ENCODE data around the gene PCGF5.
"Not testable (repeated sequence)": the region's sequence is repeated elsewhere in the genome, so short reads cannot be mapped to it uniquely, and the experiment has no call there.

PCGF5 gene

GRCh38 chr10:91220194-91220953, at the start of gene PCGF5:
TSS of gene PCGF5 (plus strand) at chr10:91220663. CDS start at chr10:91222872, 2,209 bp downstream.
- peak; percentile 87 for DNase-seq (ENCODE audit: low read depth)

DNA sequence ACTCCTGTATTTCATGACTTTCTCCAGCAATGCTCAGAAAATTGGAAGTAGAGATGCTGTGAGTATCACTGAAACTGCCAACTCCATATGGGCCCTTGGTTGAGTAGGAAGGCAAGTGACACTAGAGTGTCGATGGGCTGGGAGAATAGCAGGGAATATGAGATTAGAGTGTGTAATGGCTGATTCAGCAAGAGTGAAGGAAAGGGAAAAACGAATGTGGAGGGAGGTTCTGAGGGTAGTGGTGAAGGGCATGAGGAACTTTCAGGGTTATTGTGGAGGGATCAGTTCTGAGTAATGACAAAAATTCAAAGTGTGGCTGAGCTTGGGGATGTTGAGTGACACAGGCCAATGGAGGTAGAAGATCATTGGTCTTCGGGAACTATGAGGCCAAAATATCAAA, 49.0 kb upstream of the PCGF5 start:
- DNase-seq (ENCODE audit: low read depth), result no peak

DNA sequence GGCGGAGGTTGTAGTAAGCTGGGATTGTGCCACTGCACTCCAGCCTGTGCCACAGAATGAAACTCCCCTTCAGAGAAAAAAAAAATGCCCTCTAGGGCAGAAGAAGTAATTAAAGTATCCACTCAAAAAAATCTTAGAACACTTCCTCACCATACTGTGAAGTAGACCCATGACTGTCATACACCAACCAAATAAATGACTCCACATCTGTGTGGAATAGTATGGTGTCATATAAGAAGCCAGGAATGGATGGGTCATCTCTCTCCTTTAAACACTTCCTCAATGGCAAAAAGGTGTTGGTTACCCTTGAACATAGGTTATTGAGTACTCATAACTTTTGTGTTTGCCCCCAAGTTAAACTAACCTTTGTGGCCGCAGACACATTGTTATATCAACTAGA, 48.1 kb upstream of the PCGF5 start:
- no peak for DNase-seq (ENCODE audit: low read depth)

GRCh38 chr10:91185239-91185875, 35.1 kb upstream of the PCGF5 start:
- no peak for DNase-seq (ENCODE audit: low read depth)

DNA sequence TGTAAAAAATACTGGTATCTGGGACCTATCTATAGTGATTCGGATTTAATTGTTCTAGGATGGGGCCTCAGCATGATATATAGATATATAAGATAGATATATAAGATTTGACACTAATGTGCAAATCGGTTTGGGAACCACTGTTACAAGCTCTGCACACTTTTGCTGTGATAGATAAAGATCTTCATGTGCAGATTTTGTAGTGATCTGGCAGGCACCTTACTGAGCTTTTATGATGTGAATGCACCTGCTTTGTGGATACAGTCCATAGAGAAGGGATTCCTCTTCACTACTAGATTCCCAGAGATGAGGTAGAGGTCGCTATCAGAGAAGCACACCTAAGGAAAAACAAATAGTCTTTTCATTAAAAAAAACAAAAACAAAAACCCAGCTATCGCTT, 33.3 kb upstream of the PCGF5 start:
- no peak for DNase-seq (ENCODE audit: low read depth)

DNA sequence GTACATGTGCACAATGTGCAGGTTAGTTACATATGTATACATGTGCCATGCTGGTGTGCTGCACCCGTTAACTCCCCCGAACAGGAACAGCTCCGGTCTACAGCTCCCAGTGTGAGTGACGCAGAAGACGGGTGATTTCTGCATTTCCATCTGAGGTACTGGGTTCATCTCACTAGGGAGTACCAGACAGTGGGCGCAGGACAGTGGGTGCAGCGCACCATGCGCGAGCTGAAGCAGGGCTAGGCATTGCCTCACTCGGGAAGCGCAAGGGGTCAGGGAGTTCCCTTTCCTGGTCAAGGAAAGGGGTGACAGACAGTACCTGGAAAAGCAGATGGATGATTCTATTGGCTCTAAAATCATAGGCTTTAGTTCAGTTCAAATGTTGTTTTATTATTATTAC, 32.5 kb upstream of the PCGF5 start:
- not testable (repeated sequence) for DNase-seq (ENCODE audit: low read depth)

DNA sequence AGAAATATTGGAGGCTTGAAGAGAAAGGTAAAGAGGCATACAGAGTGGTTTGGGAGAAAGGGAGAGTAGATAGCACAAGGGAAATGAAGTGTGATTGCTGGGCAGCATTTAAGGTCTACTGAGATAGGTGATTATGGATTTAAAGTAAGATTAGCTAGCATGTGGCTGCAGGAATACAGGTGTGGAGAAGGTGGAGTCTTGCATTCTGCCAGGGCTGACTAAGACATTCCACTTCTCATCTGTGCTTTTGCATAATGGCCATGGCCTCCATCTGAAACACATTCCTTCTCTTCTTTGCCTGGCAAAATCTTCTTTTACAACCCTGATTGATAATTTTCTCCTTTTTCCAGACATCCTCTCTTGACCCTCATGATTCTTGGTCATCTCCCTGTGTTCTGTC, 31.6 kb upstream of the PCGF5 start:
- DNase-seq (ENCODE audit: low read depth), result no peak

- no peak for DNase-seq (ENCODE audit: low read depth)
Measured at GRCh38 chr10:91190388-91190870, 30.0 kb upstream of the PCGF5 start.

DNA sequence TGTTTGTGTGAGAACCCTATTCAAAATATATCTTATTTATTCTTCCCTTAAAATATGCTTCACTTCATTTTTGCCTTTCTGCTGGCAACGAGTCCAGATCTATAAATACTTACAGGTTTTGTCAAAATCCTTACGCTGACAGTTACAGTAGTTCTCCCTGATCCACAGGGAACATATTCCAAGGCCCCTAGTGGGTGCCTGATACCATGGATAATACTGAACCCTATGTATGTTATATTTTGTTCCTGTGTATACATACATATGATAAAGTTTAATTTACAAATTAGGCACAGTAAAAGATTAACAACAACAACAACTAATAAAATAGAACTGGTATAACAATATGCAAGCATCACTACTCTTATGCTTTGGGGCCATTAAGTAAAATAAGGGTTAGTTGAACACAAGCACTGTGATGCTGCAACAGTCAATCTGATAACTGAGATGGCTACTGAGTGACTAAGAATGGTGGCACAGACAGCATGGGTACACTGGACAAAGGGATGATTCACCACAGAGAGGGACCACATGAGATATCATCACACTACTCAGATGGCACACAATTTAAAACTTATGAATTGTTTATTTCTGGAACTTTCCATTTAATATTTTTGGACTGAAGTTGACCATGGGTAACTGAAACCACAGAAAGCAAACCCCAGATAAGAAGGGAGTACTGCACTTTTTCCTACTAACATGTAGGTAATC, 29.4 kb upstream of the PCGF5 start:
- DNase-seq (ENCODE audit: low read depth), result no peak

- no peak for DNase-seq (ENCODE audit: low read depth)
Measured at GRCh38 chr10:91191584-91191919, 28.9 kb upstream of the PCGF5 start.

- DNase-seq (ENCODE audit: low read depth), result no peak
Measured at GRCh38 chr10:91194497-91195179, 25.8 kb upstream of the PCGF5 start.

DNA sequence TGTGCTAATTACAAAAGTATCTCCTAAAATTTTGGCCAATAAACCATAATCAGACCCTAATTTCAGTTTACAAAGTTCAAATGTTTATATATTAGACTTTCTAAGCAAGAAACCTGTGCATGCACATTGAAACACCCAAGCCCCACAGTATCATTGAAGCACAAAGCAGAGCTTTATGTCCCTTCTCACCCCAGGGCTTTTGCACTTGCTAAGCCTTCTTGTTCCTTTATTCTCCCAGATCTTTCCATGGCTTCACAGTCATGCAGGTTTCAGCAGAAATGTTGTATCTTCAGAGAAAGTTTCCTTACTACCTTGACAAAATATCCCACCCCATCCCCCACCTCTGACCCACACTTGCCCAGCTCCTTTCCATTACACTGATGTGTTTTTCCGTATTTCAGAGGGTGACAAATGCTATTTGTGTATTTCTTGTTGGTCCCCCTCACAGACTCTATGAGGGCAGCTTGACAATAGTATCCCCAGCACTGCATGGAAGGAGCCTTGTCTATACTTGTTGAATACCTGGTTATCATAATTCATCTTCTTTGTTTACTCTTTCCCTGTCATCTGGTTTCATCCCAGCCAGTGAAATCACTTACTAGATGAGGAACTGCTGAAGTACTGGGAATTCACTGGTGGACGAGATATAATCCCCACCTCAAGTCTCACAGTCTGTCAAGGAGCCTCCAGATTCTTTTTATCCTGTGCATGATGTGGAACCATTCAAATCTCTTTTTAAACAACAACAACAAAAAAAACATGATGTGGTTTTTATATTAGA, 24.0 kb upstream of the PCGF5 start:
- DNase-seq (ENCODE audit: low read depth), result no peak

DNA sequence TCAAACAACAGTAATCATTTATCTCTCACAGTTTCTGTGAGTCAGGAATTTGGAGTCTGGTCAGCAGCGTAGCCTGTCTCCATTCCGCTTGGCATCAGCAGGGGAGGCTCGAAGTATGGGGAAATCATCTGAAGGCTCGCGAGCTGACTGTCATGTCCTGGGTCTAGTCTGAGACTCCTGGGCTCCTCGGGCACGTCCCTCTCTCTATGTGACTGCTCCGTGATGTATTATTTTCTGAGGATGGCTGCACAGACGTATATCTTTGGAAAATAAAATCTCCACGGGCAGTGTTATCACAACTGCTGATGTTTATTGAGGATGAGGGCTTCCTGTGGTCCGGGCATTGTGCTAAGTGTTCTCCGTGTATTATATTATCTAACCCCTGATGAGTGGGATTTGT, 23.3 kb upstream of the PCGF5 start:
- no peak for DNase-seq (ENCODE audit: low read depth)

- no peak for DNase-seq (ENCODE audit: low read depth)
Measured at GRCh38 chr10:91198781-91199180, 21.7 kb upstream of the PCGF5 start.

DNA sequence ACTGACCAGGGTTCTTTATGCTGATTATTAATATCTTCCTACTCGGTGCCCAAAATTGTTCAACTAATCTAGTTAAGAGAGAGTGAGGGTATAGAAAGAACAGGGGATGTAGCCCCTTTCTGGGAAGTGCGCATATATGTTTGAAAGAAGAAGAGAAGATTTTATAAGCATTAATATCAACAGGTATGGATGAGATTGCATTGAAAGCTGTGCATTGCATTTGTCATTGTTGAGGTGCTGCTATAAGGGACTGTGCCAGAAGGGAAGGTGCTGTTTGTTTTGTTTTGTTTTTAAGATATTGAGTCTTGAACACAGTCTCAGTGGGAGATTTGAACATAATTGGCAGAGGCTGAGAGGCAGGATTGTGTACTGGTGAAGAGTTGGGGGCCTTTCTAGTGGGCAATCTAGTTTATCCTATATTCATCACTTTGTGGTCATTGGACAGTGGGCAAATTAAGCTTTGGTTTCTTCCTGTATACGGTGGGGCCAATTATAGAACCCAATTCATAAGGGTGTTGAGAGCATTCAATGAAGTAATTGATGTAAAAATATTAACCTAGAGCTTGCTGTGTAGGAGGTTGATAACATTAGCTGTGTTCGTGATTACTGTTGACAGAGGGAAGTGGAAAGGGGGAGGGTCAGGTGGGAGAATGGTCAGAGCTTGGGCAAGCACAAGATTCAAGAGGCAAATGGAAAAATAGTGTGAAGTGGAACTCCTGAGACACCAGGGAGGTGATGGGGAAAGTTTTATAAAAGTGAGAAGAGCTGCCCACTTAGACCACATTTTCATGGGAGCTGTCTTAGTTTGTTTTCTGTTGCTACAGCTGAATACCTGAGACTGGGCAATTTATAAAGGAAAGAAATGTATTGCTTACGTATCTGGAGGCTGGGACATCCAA, 19.9 kb upstream of the PCGF5 start:
- DNase-seq (ENCODE audit: low read depth), result no peak

- DNase-seq (ENCODE audit: low read depth), result no peak
Measured at GRCh38 chr10:91201213-91201996, 19.1 kb upstream of the PCGF5 start.

- no peak for DNase-seq (ENCODE audit: low read depth)
Measured at GRCh38 chr10:91206427-91206826, 14.0 kb upstream of the PCGF5 start.

DNA sequence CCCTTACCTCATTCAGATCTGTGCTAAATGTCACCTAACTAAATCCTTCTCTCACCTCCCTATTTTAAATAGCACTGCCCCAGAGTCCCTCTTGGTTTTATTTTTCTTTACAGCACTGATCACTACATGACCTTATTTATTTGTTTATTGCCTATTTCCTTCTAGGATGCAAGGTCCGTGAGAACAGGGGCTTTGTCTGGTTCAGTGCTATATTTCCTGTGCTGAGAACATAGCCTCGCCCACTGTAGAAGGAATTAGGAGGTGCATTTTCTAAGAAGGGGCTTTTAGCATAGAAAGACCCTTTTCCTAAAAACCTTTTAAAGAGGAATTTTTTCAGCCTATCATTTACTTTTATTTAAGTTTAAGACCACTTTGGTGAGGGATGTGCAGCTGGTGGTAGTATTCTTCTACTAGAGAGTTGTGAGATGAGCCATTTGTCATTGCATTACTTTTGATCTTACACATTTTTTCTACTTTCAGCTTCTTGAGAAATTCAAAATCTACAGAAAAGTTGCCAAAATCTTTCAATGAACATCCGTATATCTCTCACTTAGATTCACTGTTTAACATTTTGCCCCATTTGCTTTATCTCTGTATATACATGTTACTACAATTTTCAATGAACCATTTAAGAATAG, 13.5 kb upstream of the PCGF5 start:
- no peak for DNase-seq (ENCODE audit: low read depth)

DNA sequence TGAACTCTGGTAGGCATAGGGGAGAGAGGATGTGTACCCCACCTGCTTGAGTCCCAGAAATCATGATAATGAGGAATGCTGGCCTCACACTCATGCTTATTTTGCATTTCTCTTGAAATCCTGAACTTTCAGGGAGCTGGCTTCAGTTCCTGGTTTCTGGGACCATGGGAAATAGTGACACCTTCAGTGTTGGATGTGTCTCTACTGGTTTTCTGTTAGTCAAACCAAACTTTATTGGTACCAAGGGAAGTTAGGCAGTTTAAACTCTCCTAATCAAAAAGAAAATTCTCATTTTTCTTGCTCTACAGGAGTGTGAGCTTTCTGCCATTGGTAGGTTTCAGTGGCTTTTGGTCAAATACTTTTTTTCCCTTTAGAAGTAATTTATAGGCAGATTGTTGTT, 11.8 kb upstream of the PCGF5 start:
- DNase-seq (ENCODE audit: low read depth), result no peak
